CD14-positive monocyte (primary cell): ENCODE measurements around the gene PRDM1. TPM values are rescaled to one million over a fixed set of nuclear protein-coding genes. Genes with fewer than 3 reads are reported as not detected.

Source experiments
- DNase-seq, 3 donors: peaks; one replicate each; pipeline ENCODE4 v3.0.0-alpha.2; 2011 to 2022
- H2AFZ ChIP-seq: 2 replicates; pipeline ENCODE4 v1.6.0; 2012; ENCODE audit warnings: mild to moderate bottlenecking, low read depth, low read length, inconsistent platforms; ENCODE audit not compliant: insufficient read depth, poor library complexity, severe bottlenecking
- H3K27ac ChIP-seq, 2 donors: 1 replicate in 1 of 2; 2 replicates in 1 of 2; pipeline ENCODE4 v1.5.1; 2012 to 2013; ENCODE audit warnings: low read length in 2 of 2, control low read depth in 1 of 2, inconsistent platforms in 1 of 2, low read depth in 1 of 2, mild to moderate bottlenecking in 1 of 2
- H3K27me3 ChIP-seq, 2 donors: one replicate each; pipeline versions ENCODE4 v1.6.0 to v1.6.1; 2011 to 2013; ENCODE audit warnings: low read length in 2 of 2; ENCODE audit not compliant: control insufficient read depth in 2 of 2, insufficient read depth in 2 of 2
- H3K36me3 ChIP-seq, 2 donors: replicated peaks in 1 of 2; 1 replicate in 1 of 2; 2 replicates in 1 of 2; pipeline versions ENCODE4 v1.5.1 to v1.6.1; 2012 to 2013; ENCODE audit warnings: low read length in 2 of 2, control low read depth in 1 of 2, inconsistent platforms in 1 of 2, mild to moderate bottlenecking in 1 of 2; ENCODE audit not compliant: insufficient read depth in 2 of 2, control insufficient read depth in 1 of 2
- H3K4me1 ChIP-seq, 2 donors: 1 replicate in 1 of 2; 2 replicates in 1 of 2; pipeline versions ENCODE4 v1.5.1 to v1.6.1; 2012 to 2013; ENCODE audit warnings: low read length in 2 of 2, control low read depth in 1 of 2, inconsistent platforms in 1 of 2, mild to moderate bottlenecking in 1 of 2, moderate library complexity in 1 of 2; ENCODE audit not compliant: insufficient read depth in 2 of 2, control insufficient read depth in 1 of 2
- H3K4me2 ChIP-seq: replicated peaks from 2 replicates; pipeline ENCODE3; 2012; ENCODE audit warnings: low read length, moderate library complexity, mild to moderate bottlenecking; ENCODE audit not compliant: poor library complexity, severe bottlenecking; ENCODE audit errors: extremely low read depth
- H3K4me3 ChIP-seq, 3 experiments: fragments of 200-600 bp in 1 of 3; sonication (generic) in 1 of 3; replicated peaks in 1 of 3; 1 replicate in 2 of 3; 2 replicates in 1 of 3; pipeline ENCODE4 v1.5.1; 2011 to 2013; ENCODE audit warnings: low read length in 3 of 3, mild to moderate bottlenecking in 3 of 3, control low read depth in 2 of 3, low read depth in 2 of 3, inconsistent platforms in 1 of 3, moderate library complexity in 1 of 3
- H3K79me2 ChIP-seq: 2 replicates; pipeline ENCODE4 v1.6.0; 2012; ENCODE audit warnings: mild to moderate bottlenecking, control low read depth, inconsistent platforms, low read length, moderate library complexity; ENCODE audit not compliant: insufficient read depth
- H3K9ac ChIP-seq: 2 replicates; pipeline ENCODE4 v1.6.0; 2017; ENCODE audit warnings: low read length, mild to moderate bottlenecking; ENCODE audit not compliant: insufficient read depth, poor library complexity, severe bottlenecking
- H3K9me3 ChIP-seq, 2 donors: replicated peaks in 1 of 2; 1 replicate in 1 of 2; 2 replicates in 1 of 2; pipeline versions ENCODE4 v1.5.1 to v1.6.1; 2012 to 2013; ENCODE audit warnings: low read length in 2 of 2, control low read depth in 1 of 2; ENCODE audit not compliant: control insufficient read depth in 1 of 2, insufficient read depth in 1 of 2
- H4K20me1 ChIP-seq: 2 replicates; pipeline ENCODE4 v1.6.0; 2012; ENCODE audit warnings: mild to moderate bottlenecking, low read length, control low read depth, moderate library complexity; ENCODE audit not compliant: insufficient read depth
- H3K27ac Mint-ChIP-seq, 7 donors: one replicate each; pipeline ENCODE4 v1.8.0; 2020; ENCODE audit warnings: mild to moderate bottlenecking in 7 of 7, mixed read lengths in 7 of 7, moderate library complexity in 6 of 7, inconsistent platforms in 2 of 7
- H3K27me3 Mint-ChIP-seq, 3 donors: one replicate each; pipeline ENCODE4 v1.8.0; 2021 to 2022; ENCODE audit warnings: low read depth in 3 of 3, mild to moderate bottlenecking in 3 of 3, mixed read lengths in 3 of 3, moderate library complexity in 3 of 3, inconsistent platforms in 1 of 3
- H3K36me3 Mint-ChIP-seq, 2 donors: one replicate each; pipeline ENCODE4 v1.8.0; 2020; ENCODE audit warnings: mixed read lengths in 2 of 2, inconsistent platforms in 1 of 2, mild to moderate bottlenecking in 1 of 2
- H3K4me1 Mint-ChIP-seq: one replicate; pipeline ENCODE4 v1.8.0; 2020; ENCODE audit warnings: mild to moderate bottlenecking, mixed read lengths
- H3K4me3 Mint-ChIP-seq, 2 donors: one replicate each; pipeline ENCODE4 v1.8.0; 2020; ENCODE audit warnings: mild to moderate bottlenecking in 2 of 2, mixed read lengths in 2 of 2, moderate library complexity in 1 of 2
- H3K9me3 Mint-ChIP-seq, 7 donors: one replicate each; pipeline ENCODE4 v1.8.0; 2020 to 2022; ENCODE audit warnings: mixed read lengths in 7 of 7, mild to moderate bottlenecking in 6 of 7, moderate library complexity in 6 of 7, inconsistent platforms in 2 of 7
- WGBS: methylation state at CpG from one replicate; pipeline ENCODE4 v1.1.5; 2013; ENCODE audit warnings: missing lambda C conversion rate; ENCODE audit not compliant: insufficient coverage; 5-methylcytosine and 5-hydroxymethylcytosine counted together
- intact Hi-C, 2 donors: fragments of 100-400 bp; cut with micrococcal nuclease; formaldehyde crosslinking; loops; one replicate each; pipeline versions ENCODE4 v1.15.0 to v1.15.1; 2023
- polyA plus RNA-seq, 3 donors: library from polyadenylated mRNA; depleted of rRNA in 1 of 3; unstranded in 2 of 3; stranded (reverse) in 1 of 3; fragments of 300-500 nt in 2 of 3; fragments of >200 nt in 1 of 3; fragmentation: Illumina TruSeq in 2 of 3; gene quantifications; 1 replicate in 2 of 3; 2 replicates in 1 of 3; pipeline ENCODE4 v1.2.3, GENCODE V29; 2012 to 2021
- TF ChIP-seq, protein P1 (sequence below): fragments of 200-600 bp; IDR thresholded peaks from one replicate; pipeline ENCODE4 v1.8.0; 2022; ENCODE audit warnings: antibody characterized with exemption, mild to moderate bottlenecking

PRDM1 gene
- polyA plus RNA-seq, 3 donors, result 1.8 to 14.9 (median 5.2) TPM

GRCh38 chr6:106124437-106125430, 38.6 kb downstream of the PRDM1 start:
- no peaks in the 10 kb centered on the region for H3K27me3 ChIP-seq
- Mint-ChIP-seq H3K4me3 (no peak overlapping the region), H3K27me3 (peaks cover 0 to 4% (median 0%) of the 10 kb centered on the region in 3 donors), H3K27ac (peak overlapping the region in 5 of 7 donors; percentile 38 to 77 (median 73)), H3K9me3 (peaks cover 0 to 2% (median 0%) of the 10 kb centered on the region in 7 donors), H3K4me1 (peaks cover 56% of the 10 kb centered on the region), H3K36me3 (peaks cover 0 to 2% of the 10 kb centered on the region in 2 donors)
- TF ChIP-seq, protein P1, sequence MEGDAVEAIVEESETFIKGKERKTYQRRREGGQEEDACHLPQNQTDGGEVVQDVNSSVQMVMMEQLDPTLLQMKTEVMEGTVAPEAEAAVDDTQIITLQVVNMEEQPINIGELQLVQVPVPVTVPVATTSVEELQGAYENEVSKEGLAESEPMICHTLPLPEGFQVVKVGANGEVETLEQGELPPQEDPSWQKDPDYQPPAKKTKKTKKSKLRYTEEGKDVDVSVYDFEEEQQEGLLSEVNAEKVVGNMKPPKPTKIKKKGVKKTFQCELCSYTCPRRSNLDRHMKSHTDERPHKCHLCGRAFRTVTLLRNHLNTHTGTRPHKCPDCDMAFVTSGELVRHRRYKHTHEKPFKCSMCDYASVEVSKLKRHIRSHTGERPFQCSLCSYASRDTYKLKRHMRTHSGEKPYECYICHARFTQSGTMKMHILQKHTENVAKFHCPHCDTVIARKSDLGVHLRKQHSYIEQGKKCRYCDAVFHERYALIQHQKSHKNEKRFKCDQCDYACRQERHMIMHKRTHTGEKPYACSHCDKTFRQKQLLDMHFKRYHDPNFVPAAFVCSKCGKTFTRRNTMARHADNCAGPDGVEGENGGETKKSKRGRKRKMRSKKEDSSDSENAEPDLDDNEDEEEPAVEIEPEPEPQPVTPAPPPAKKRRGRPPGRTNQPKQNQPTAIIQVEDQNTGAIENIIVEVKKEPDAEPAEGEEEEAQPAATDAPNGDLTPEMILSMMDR, result no peak
- H3K9me3 ChIP-seq, result no peaks in the 10 kb centered on the region
- 31% methylated on average over 3 of the region's 10 CpGs for WGBS
- H3K9ac ChIP-seq, result no peak overlapping the region
- H4K20me1 ChIP-seq, result no peaks in the 10 kb centered on the region
- H3K4me2 ChIP-seq, result no peak overlapping the region
- H3K79me2 ChIP-seq, result no peaks in the 10 kb centered on the region
- H3K36me3 ChIP-seq, result no peaks in the 10 kb centered on the region
- peak; percentile 25 to 39 (median 29) for DNase-seq
- intact Hi-C loops, result loop anchor here in 1 of 2 donors (5.0 kb wide), 1 partner anchor 38 kb away; no protein-coding TSS in a partner anchor
- H3K27ac ChIP-seq, result peak overlapping the region in 1 of 2 donors; percentile 64
- H2AFZ ChIP-seq, result peak overlapping the region; percentile 38
- peaks cover 36 to 50% of the 10 kb centered on the region in 2 donors for H3K4me1 ChIP-seq
- H3K4me3 ChIP-seq, result no peak overlapping the region

DNA sequence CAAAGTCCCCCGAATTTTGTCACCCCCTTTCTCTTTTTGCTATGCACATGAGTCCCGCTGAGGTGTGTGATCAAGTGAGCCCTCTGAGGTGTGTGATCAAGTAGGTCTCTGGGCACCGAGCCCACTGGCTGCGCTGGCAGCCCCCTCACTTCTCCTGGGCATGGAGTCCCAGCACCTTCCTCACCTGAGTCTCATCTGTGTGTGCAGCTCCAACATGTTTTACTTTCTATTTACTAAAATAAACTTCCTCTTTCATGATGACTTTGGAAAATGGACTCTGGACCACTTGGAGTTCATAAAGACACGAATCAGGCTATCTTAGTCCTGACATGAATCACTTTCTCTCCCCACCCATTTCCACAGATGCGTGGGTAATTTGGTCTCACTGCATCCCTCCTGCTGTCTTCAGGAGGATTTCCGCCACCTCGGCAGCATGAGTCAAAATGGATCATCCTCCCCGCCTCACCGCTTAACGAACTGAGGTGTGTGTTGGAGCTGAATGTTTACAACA, 39.8 kb downstream of the PRDM1 start:
- Mint-ChIP-seq H3K36me3 (peaks cover 0 to 2% of the 10 kb centered on the region in 2 donors), H3K4me3 (peak overlapping the region in 1 of 2 donors; percentile 83), H3K9me3 (peaks cover 0 to 2% (median 0%) of the 10 kb centered on the region in 7 donors), H3K27me3 (peaks cover 0 to 4% (median 0%) of the 10 kb centered on the region in 3 donors), H3K4me1 (peaks cover 53% of the 10 kb centered on the region), H3K27ac (peak overlapping the region; percentile 79 to 93 (median 88))
- H3K79me2 ChIP-seq, result no peaks in the 10 kb centered on the region
- peak; percentile 66 to 82 (median 68) for DNase-seq
- H3K27me3 ChIP-seq, result no peaks in the 10 kb centered on the region
- peak overlapping the region in 1 of 2 donors; percentile 64 for H3K27ac ChIP-seq
- no peaks in the 10 kb centered on the region for H4K20me1 ChIP-seq
- WGBS, result 30% methylated on average over 2 of the region's 11 CpGs
- peak overlapping the region in 1 of 3 experiments; percentile 24 for H3K4me3 ChIP-seq
- intact Hi-C loops, result no loop called here
- H2AFZ ChIP-seq, result no peak overlapping the region
- H3K4me2 ChIP-seq, result peak overlapping the region; percentile 2
- H3K9me3 ChIP-seq, result no peaks in the 10 kb centered on the region
- TF ChIP-seq, protein P1, result no peak
- H3K36me3 ChIP-seq, result no peaks in the 10 kb centered on the region
- H3K9ac ChIP-seq, result no peak overlapping the region
- peaks cover 36 to 47% of the 10 kb centered on the region in 2 donors for H3K4me1 ChIP-seq
